Adipocyte (in vitro differentiated cells): ENCODE data around the gene VANGL2.
A peak's percentile ranks its signal among the peaks of the same experiment; 100 is the strongest.

Source experiments
- DNase-seq: peaks from one replicate; pipeline ENCODE4 v3.0.0-alpha.2; 2015; ENCODE audit warnings: low read depth
- H3K27me3 ChIP-seq: replicated peaks from 2 replicates; pipeline ENCODE4 v1.7.0; 2013; ENCODE audit warnings: mild to moderate bottlenecking, low read length, moderate library complexity; ENCODE audit not compliant: control insufficient read depth, insufficient read depth
- H3K36me3 ChIP-seq: 2 replicates; pipeline ENCODE4 v1.7.0; 2013; ENCODE audit warnings: low read length, mild to moderate bottlenecking, moderate library complexity; ENCODE audit not compliant: control insufficient read depth, insufficient read depth, severe bottlenecking
- H3K4me1 ChIP-seq: 2 replicates; pipeline ENCODE4 v1.7.0; 2013; ENCODE audit warnings: mild to moderate bottlenecking, low read length, moderate library complexity; ENCODE audit not compliant: control insufficient read depth, insufficient read depth
- H3K4me3 ChIP-seq: 2 replicates; pipeline ENCODE4 v1.7.0; 2013; ENCODE audit warnings: mild to moderate bottlenecking, low read length, moderate library complexity
- H3K9ac ChIP-seq: 2 replicates; pipeline ENCODE4 v1.7.0; 2013; ENCODE audit warnings: mild to moderate bottlenecking, low read length, moderate library complexity
- H3K9me3 ChIP-seq: 2 replicates; pipeline ENCODE4 v1.7.0; 2013; ENCODE audit warnings: mild to moderate bottlenecking, low read length, moderate library complexity; ENCODE audit not compliant: control insufficient read depth

Gene VANGL2

GRCh38 chr1:160409486-160409885 is 9.1 kb downstream of the VANGL2 start:
- Histone ChIP-seq H3K27me3 (peaks cover 58% of the 10 kb centered on the region), H3K9ac (no peak overlapping the region), H3K36me3 (no peaks in the 10 kb centered on the region), H3K9me3 (no peaks in the 10 kb centered on the region), H3K4me3 (no peak overlapping the region), H3K4me1 (no peaks in the 10 kb centered on the region)
- no peak for DNase-seq

- Histone ChIP-seq H3K9ac (no peak overlapping the region), H3K4me1 (no peaks in the 10 kb centered on the region), H3K36me3 (no peaks in the 10 kb centered on the region), H3K27me3 (peaks cover 58% of the 10 kb centered on the region), H3K9me3 (no peaks in the 10 kb centered on the region), H3K4me3 (no peak overlapping the region)
- DNase-seq, result no peak
These were observed 10.1 kb downstream of the VANGL2 start for GRCh38 chr1:160410406-160411005.

DNA sequence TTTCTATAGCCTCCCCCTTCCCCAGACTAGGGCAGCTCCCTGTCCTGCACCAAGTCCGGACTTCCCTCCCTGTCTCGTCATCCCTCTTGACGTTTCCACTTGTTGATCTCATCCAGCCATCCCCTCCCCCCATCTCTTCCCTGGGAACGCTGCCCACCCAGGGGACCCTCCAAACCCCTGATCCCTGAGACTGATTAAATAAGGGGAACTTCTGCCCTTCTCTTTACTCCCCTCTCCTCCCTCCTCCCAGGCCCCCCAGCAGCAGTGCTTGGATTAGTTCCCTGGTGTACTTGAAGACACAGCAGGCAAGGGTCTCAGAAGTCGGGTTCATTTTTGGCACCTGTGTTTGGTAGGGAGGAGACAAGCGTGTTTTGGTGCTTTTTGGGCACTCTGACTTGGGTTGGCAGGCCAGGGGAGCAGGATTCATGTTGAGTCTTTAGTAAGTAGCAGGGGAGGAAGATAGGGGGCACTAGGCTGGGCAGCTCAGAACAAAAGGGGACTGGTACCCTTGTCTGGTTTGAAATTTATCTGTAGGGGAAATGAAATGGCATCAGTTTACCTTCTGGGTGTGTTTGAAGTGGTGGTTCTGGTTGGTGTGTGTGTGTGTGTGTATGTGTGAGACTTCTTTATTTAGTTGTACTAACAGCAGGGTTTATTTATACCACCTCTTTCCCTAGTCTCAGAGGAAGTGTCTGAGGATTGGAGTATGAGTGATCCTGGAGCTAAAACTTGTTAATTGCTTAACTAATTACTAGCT is 11.1 kb downstream of the VANGL2 start:
- no peaks in the 10 kb centered on the region for H3K36me3 ChIP-seq
- no peak overlapping the region for H3K4me3 ChIP-seq
- H3K4me1 ChIP-seq, result no peaks in the 10 kb centered on the region

DNA sequence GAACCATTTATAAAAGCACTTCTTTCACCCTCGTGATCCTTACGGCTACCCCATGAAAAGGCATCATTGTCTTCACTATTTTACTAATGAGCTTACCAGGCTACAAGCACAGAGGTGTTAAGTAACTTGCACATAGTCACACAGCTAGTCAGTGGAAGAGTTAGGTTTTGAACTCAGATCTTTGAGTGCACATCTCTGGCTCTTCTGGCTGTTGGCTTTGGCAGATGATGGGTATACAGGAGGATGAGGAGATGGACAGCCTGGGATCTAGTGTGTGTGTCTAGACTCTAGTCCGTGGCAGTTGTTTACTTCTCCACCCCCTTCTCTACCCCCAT is 11.6 kb downstream of the VANGL2 start:
- no peak overlapping the region for H3K9ac ChIP-seq
- DNase-seq, result no peak
- no peaks in the 10 kb centered on the region for H3K9me3 ChIP-seq
- H3K4me3 ChIP-seq, result no peak overlapping the region
- H3K27me3 ChIP-seq, result peaks cover 51% of the 10 kb centered on the region
- H3K36me3 ChIP-seq, result no peaks in the 10 kb centered on the region
- H3K4me1 ChIP-seq, result no peaks in the 10 kb centered on the region

More for the DNA sequence above, 11.1 kb downstream of the VANGL2 start:
- H3K9me3 ChIP-seq, result no peaks in the 10 kb centered on the region
- DNase-seq, result no peak
- peaks cover 50% of the 10 kb centered on the region for H3K27me3 ChIP-seq
- H3K9ac ChIP-seq, result no peak overlapping the region

DNA sequence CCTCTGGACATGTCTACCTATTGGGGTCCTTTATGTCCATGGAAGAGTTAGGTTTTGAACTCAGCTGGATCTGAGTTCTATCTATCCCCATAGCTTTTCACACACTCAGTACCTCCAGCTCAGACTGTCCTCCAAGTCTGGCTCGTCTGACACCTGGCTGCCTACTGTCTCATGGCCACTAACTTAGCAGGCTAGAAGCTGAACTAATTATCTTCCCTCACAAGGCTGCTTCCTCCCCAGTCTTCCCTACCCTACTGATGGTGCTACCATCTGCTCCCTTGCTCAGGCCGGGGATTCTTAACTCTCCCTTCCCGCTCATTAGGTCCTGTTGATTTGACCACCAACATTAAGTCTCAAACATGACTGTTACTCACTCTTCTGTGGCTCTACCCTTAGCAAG is 13.4 kb downstream of the VANGL2 start:
- DNase-seq, result no peak
- H3K36me3 ChIP-seq, result no peaks in the 10 kb centered on the region
- H3K9ac ChIP-seq, result no peak overlapping the region
- no peaks in the 10 kb centered on the region for H3K4me1 ChIP-seq
- H3K9me3 ChIP-seq, result no peaks in the 10 kb centered on the region
- H3K27me3 ChIP-seq, result peaks cover 56% of the 10 kb centered on the region
- H3K4me3 ChIP-seq, result no peak overlapping the region

- H3K9ac ChIP-seq, result no peak overlapping the region
- no peaks in the 10 kb centered on the region for H3K36me3 ChIP-seq
- no peaks in the 10 kb centered on the region for H3K4me1 ChIP-seq
- peaks cover 51% of the 10 kb centered on the region for H3K27me3 ChIP-seq
- H3K9me3 ChIP-seq, result no peaks in the 10 kb centered on the region
- DNase-seq, result no peak
- no peak overlapping the region for H3K4me3 ChIP-seq
These were observed 14.5 kb downstream of the VANGL2 start for GRCh38 chr1:160414881-160415280.

GRCh38 chr1:160415696-160416290 is 15.4 kb downstream of the VANGL2 start:
- H3K27me3 ChIP-seq, result peaks cover 53% of the 10 kb centered on the region
- H3K4me1 ChIP-seq, result no peaks in the 10 kb centered on the region
- no peak for DNase-seq
- H3K9me3 ChIP-seq, result no peaks in the 10 kb centered on the region
- no peaks in the 10 kb centered on the region for H3K36me3 ChIP-seq
- H3K9ac ChIP-seq, result no peak overlapping the region
- H3K4me3 ChIP-seq, result no peak overlapping the region

- Histone ChIP-seq H3K36me3 (no peaks in the 10 kb centered on the region), H3K9ac (no peak overlapping the region), H3K27me3 (peaks cover 51% of the 10 kb centered on the region), H3K4me3 (no peak overlapping the region), H3K9me3 (no peaks in the 10 kb centered on the region), H3K4me1 (no peaks in the 10 kb centered on the region)
- peak; percentile 50 for DNase-seq
These were observed 16.0 kb downstream of the VANGL2 start for GRCh38 chr1:160416369-160416768.

- H3K27me3 ChIP-seq, result peaks cover 35% of the 10 kb centered on the region
- DNase-seq, result no peak
- H3K9ac ChIP-seq, result no peak overlapping the region
- H3K9me3 ChIP-seq, result no peaks in the 10 kb centered on the region
- H3K4me3 ChIP-seq, result no peak overlapping the region
- no peaks in the 10 kb centered on the region for H3K4me1 ChIP-seq
- no peaks in the 10 kb centered on the region for H3K36me3 ChIP-seq
These were observed 18.1 kb downstream of the VANGL2 start for GRCh38 chr1:160418483-160418882.

DNA sequence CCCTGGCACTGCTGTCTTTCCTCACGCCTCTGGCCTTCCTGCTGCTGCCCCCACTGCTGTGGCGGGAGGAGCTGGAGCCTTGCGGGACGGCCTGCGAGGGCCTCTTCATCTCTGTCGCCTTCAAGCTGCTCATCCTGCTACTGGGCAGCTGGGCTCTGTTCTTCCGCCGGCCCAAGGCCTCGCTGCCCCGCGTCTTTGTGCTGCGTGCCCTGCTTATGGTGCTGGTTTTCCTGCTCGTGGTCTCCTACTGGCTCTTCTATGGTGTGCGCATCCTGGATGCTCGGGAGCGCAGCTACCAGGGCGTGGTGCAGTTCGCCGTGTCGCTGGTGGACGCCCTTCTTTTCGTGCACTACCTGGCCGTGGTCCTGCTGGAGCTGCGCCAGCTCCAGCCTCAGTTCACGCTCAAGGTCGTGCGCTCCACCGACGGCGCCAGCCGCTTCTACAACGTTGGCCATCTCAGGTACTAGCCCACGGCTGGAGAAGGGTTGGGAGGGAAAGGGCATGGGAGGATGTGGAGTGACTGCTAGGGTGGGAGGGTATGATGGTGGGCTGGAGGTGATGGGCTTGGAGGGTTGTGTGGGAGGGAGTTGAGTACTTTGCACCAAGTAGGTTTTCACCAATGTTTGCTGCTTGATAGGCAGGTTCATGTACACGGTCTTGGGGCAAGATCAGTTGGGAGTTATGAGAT is 18.9 kb downstream of the VANGL2 start:
- no peak for DNase-seq
- Histone ChIP-seq H3K36me3 (no peaks in the 10 kb centered on the region), H3K4me1 (no peaks in the 10 kb centered on the region), H3K9ac (no peak overlapping the region), H3K4me3 (no peak overlapping the region), H3K27me3 (peaks cover 34% of the 10 kb centered on the region), H3K9me3 (no peaks in the 10 kb centered on the region)

DNA sequence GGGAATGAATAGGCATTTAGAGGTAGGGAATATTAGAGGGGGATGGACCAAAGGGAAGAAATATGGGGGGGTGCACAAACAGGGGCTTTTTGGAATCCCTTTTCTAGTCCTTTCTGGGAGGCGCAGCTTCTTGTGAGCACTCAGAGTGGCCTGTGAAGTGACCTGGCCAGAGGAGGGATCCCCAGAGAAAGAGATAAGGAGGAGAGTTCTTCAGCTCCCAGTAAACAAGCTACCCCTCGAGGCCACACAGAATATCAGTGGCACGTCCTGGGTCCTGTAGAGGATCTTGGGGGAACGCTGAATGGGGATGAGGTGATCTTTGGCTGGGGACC is 19.4 kb downstream of the VANGL2 start:
- Histone ChIP-seq H3K4me1 (no peaks in the 10 kb centered on the region), H3K36me3 (no peaks in the 10 kb centered on the region), H3K27me3 (peaks cover 35% of the 10 kb centered on the region), H3K4me3 (no peak overlapping the region), H3K9me3 (no peaks in the 10 kb centered on the region), H3K9ac (no peak overlapping the region)
- DNase-seq, result no peak
